PFSK-1 (cell line): ENCODE data around the gene ACSF3.

Source experiments
- FOXP2 ChIP-seq: optimal IDR thresholded peaks from 2 replicates; pipeline ENCODE3; 2011; ENCODE audit warnings: borderline replicate concordance, control low read depth, inconsistent platforms; ENCODE audit not compliant: insufficient read depth; ENCODE audit errors: extremely low read length, extremely low read depth
- POLR2AphosphoS5 ChIP-seq: IDR thresholded peaks from 2 replicates; pipeline ENCODE4 v1.6.1; 2012; ENCODE audit warnings: low read depth, mild to moderate bottlenecking, control low read depth, low read length, moderate library complexity
- REST ChIP-seq, 2 experiments: IDR thresholded peaks; 2 replicates each; pipeline versions ENCODE4 v1.6.1 to v1.8.0; 2011 to 2012; ENCODE audit warnings: low read depth in 2 of 2, low read length in 2 of 2, control low read depth in 1 of 2, inconsistent platforms in 1 of 2, mild to moderate bottlenecking in 1 of 2, moderate library complexity in 1 of 2; ENCODE audit not compliant: insufficient read depth in 1 of 2
- SIN3A ChIP-seq: IDR thresholded peaks from 2 replicates; pipeline ENCODE4 v1.6.1; 2012; ENCODE audit warnings: mild to moderate bottlenecking, low read length, moderate library complexity, borderline replicate concordance; ENCODE audit not compliant: insufficient read depth
- TAF1 ChIP-seq: IDR thresholded peaks from 2 replicates; pipeline ENCODE4 v1.6.1; 2012; ENCODE audit warnings: low read length, control low read depth, borderline replicate concordance; ENCODE audit not compliant: insufficient read depth

ACSF3 gene

DNA sequence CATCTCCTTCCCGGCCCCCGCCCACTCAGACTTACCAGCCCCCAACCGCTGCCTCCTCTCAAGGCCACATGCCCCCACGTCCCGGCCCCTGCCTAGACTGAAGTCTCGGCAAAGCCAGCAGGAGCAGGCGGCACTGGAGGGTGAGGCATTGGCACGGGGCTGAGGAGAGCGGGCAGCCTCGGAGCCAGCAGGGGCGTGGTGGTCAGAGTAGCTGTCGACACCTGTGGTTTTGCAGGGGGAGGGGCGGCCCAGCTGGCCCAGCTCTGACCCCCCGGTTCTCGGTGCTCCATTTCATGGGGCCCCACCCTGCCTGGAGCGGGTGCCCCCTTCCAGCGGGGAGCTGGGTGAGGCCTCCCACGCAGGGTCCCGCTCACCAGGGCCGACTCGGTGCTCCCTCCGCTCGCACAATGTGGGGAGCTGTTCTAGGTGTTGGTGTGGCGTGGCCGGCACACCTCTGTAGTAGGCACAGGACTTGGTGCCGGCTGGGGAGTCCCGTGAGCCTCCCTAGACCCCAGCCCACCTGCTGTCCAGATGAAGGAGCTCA lies 82.6 kb downstream of the ACSF3 start:
- no peak for TF ChIP-seq FOXP2
- TF ChIP-seq REST (IDR thresholded peaks at IDR 0.05; ENCODE audit: insufficient read depth in 1 of 2, low read depth in 2 of 2, low read length in 2 of 2), result no peak
- no peak for TF ChIP-seq SIN3A
- no peak for TF ChIP-seq POLR2AphosphoS5
- no peak for TF ChIP-seq TAF1

GRCh38 chr16:89176717-89177116 lies 83.1 kb downstream of the ACSF3 start:
- TF ChIP-seq POLR2AphosphoS5, result no peak
- TF ChIP-seq FOXP2, result no peak

- TF ChIP-seq SIN3A (no peak), REST (IDR thresholded peaks at IDR 0.05; ENCODE audit: insufficient read depth in 1 of 2, low read depth in 2 of 2, low read length in 2 of 2) (no peak), POLR2AphosphoS5 (no peak), FOXP2 (no peak), TAF1 (no peak)
Observed at GRCh38 chr16:89177501-89177900, 83.8 kb downstream of the ACSF3 start.

- no peak for TF ChIP-seq POLR2AphosphoS5
- no peak for TF ChIP-seq REST (IDR thresholded peaks at IDR 0.05; ENCODE audit: insufficient read depth in 1 of 2, low read depth in 2 of 2, low read length in 2 of 2)
- TF ChIP-seq SIN3A, result no peak
- TF ChIP-seq TAF1, result no peak
- TF ChIP-seq FOXP2, result no peak
Observed at GRCh38 chr16:89178453-89179147, 84.9 kb downstream of the ACSF3 start.

DNA sequence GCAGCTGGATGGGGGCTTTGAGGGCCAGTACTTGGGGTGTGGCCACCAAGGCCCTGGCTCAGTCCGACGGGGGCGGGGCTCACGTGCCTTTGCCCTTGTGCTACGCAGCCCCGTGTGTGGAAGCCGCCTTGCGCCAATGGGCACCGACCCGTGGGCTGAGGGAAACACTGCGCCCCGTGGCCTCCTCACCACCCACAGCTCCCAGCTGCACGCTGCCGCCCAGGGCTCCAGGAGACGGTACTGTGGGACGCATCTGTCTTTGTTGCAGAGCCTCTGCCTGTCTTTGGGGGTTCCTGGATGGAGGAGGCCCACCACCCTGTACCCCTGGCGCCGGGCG lies 85.5 kb downstream of the ACSF3 start:
- no peak for TF ChIP-seq FOXP2
- no peak for TF ChIP-seq POLR2AphosphoS5
- no peak for TF ChIP-seq REST (IDR thresholded peaks at IDR 0.05; ENCODE audit: insufficient read depth in 1 of 2, low read depth in 2 of 2, low read length in 2 of 2)
- TF ChIP-seq TAF1, result no peak
- no peak for TF ChIP-seq SIN3A
